Fibroblast of the aortic adventitia (primary cell): ENCODE measurements around the gene USP17L18. TPM values are rescaled to one million over a fixed set of nuclear protein-coding genes. Genes with fewer than 3 reads are reported as not detected.

Experiments
- total RNA-seq: library from RNA; depleted of rRNA; stranded (reverse); fragments of >200 nt; gene quantifications from 2 replicates; pipeline ENCODE4 v1.2.3, GENCODE V29; 2012; ENCODE audit warnings: low replicate concordance

The USP17L18 gene
- total RNA-seq, 1 donor = not detected

Other genes starting within 250 kb of the USP17L18 start
- not detected in 2 replicates for gene FAM90A26, start 78.2 kb upstream of the USP17L18 start, total RNA-seq
- not detected in 2 replicates for gene USP17L10, start 38.0 kb upstream of the USP17L18 start, total RNA-seq
- not detected in 2 replicates for gene USP17L11, start 33.2 kb upstream of the USP17L18 start, total RNA-seq
- gene USP17L12, start 28.5 kb upstream of the USP17L18 start, total RNA-seq = not detected in 2 replicates
- not detected in 2 replicates for gene USP17L13, start 23.7 kb upstream of the USP17L18 start, total RNA-seq
- not detected in 2 replicates for gene USP17L15, start 14.2 kb upstream of the USP17L18 start, total RNA-seq
- gene USP17L17, start 4.8 kb upstream of the USP17L18 start, total RNA-seq = not detected in 2 replicates
- not detected in 2 replicates for gene USP17L19, start 4.7 kb downstream of the USP17L18 start, total RNA-seq
- gene USP17L20, start 9.5 kb downstream of the USP17L18 start, total RNA-seq = not detected in 2 replicates
- gene USP17L21, start 14.2 kb downstream of the USP17L18 start, total RNA-seq = not detected in 2 replicates
- gene USP17L22, start 19.0 kb downstream of the USP17L18 start, total RNA-seq = not detected in 2 replicates
- gene USP17L24, start 76.5 kb downstream of the USP17L18 start, total RNA-seq = not detected in 2 replicates
- gene USP17L25, start 81.3 kb downstream of the USP17L18 start, total RNA-seq = not detected in 2 replicates
- not detected in 2 replicates for gene USP17L26, start 86.0 kb downstream of the USP17L18 start, total RNA-seq
- gene USP17L5, start 90.8 kb downstream of the USP17L18 start, total RNA-seq = not detected in 2 replicates
- gene USP17L27, start 95.5 kb downstream of the USP17L18 start, total RNA-seq = not detected in 2 replicates
- gene USP17L28, start 100.3 kb downstream of the USP17L18 start, total RNA-seq = not detected in 2 replicates
- not detected in 2 replicates for gene USP17L29, start 105.0 kb downstream of the USP17L18 start, total RNA-seq
- not detected in 2 replicates for gene USP17L30, start 114.5 kb downstream of the USP17L18 start, total RNA-seq
- gene DEFB131A, start 195.8 kb downstream of the USP17L18 start, total RNA-seq = not detected in 2 replicates